NCI-H1417 treated with DMSO at 0.1 percent for 48 hours (cell line): ENCODE data around the gene IGLL5.
"Not testable (repeated sequence)": the region's sequence is repeated elsewhere in the genome, so short reads cannot be mapped to it uniquely, and the experiment has no call there.

ENCODE experiments used
- DNase-seq: peaks from one replicate; lab custom pipeline; 2025; lab: John Stamatoyannopoulos, UW

The IGLL5 gene

DNA sequence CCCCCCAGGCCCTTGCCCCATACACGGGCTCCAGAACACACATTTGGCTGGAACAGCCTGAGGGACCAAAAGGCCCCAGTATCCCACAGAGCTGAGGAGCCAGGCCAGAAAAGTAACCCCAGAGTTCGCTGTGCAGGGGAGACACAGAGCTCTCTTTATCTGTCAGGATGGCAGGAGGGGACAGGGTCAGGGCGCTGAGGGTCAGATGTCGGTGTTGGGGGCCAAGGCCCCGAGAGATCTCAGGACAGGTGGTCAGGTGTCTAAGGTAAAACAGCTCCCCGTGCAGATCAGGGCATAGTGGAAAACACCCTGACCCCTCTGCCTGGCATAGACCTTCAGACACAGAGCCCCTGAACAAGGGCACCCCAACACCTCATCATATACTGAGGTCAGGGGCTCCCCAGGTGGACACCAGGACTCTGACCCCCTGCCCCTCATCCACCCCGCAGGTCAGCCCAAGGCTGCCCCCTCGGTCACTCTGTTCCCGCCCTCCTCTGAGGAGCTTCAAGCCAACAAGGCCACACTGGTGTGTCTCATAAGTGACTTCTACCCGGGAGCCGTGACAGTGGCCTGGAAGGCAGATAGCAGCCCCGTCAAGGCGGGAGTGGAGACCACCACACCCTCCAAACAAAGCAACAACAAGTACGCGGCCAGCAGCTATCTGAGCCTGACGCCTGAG is 13.1 kb downstream of the IGLL5 start:
- not testable (repeated sequence) for DNase-seq

GRCh38 chr22:22901578-22902218 is 14.1 kb downstream of the IGLL5 start:
- DNase-seq = no peak

- no peak for DNase-seq
Measured at GRCh38 chr22:22902247-22903001, 14.8 kb downstream of the IGLL5 start.

GRCh38 chr22:22903355-22903777 is 15.8 kb downstream of the IGLL5 start:
- DNase-seq = no peak

GRCh38 chr22:22903781-22904192 is 16.2 kb downstream of the IGLL5 start:
- DNase-seq = not testable (repeated sequence)

- not testable (repeated sequence) for DNase-seq
Measured at GRCh38 chr22:22904736-22905135, 17.1 kb downstream of the IGLL5 start.

DNA sequence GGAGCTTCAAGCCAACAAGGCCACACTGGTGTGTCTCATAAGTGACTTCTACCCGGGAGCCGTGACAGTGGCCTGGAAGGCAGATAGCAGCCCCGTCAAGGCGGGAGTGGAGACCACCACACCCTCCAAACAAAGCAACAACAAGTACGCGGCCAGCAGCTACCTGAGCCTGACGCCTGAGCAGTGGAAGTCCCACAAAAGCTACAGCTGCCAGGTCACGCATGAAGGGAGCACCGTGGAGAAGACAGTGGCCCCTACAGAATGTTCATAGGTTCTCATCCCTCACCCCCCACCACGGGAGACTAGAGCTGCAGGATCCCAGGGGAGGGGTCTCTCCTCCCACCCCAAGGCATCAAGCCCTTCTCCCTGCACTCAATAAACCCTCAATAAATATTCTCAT is 18.8 kb downstream of the IGLL5 start:
- DNase-seq = not testable (repeated sequence)

- no peak for DNase-seq
Measured at GRCh38 chr22:22906907-22907550, 19.4 kb downstream of the IGLL5 start.

GRCh38 chr22:22907551-22908494 is 20.2 kb downstream of the IGLL5 start:
- DNase-seq = no peak

DNA sequence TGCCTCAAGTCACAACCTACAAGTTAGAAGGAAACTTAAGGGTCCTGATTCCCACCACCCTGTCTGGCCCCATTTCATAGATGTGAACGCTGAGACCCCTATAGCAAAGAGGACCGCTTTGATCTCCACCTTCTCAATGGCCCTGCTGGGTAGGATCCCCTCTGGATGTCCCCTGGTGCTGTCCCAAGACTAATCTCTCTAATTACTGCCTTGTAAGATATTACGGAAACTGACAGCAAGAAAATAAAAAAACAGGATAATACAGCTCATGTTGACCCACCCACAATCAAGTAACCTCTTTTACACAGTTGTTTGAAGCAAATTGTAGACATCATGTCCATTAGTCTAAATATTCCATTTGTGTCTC is 20.9 kb downstream of the IGLL5 start:
- no peak for DNase-seq

DNA sequence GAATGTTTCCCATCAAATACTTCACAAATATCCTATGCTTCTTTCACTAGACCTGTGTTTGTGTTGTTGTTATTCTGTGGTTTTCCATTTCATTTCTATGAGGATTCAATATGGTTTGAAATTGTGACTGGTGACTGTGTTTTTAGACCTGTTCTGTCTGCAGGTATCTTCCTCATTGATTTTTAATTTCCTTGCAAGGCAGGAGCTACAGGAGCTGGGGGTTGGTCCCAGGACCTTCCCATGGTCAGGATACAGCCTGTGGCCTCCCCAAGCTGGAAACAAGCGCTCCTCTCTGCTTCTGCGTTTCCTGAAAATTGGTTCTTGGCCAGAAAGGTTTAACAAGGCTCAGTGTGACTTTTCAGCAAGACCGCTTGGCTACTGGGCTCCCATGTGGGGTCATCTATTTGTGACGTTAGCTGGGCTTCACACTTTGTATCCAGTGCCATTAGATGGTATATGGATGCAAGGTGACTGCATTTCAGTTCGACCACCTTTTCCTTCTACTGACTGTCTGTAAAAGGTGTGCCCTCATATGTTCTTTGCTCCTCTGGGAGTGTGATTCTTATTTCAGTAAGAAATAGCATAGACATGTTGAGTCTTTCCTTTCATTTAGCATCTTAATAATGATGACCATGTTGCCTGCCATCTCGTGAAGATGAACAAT is 21.5 kb downstream of the IGLL5 start:
- no peak for DNase-seq

- DNase-seq = no peak
Measured at GRCh38 chr22:22909605-22910271, 22.1 kb downstream of the IGLL5 start.

GRCh38 chr22:22910272-22911240 is 22.9 kb downstream of the IGLL5 start:
- DNase-seq = no peak

DNA sequence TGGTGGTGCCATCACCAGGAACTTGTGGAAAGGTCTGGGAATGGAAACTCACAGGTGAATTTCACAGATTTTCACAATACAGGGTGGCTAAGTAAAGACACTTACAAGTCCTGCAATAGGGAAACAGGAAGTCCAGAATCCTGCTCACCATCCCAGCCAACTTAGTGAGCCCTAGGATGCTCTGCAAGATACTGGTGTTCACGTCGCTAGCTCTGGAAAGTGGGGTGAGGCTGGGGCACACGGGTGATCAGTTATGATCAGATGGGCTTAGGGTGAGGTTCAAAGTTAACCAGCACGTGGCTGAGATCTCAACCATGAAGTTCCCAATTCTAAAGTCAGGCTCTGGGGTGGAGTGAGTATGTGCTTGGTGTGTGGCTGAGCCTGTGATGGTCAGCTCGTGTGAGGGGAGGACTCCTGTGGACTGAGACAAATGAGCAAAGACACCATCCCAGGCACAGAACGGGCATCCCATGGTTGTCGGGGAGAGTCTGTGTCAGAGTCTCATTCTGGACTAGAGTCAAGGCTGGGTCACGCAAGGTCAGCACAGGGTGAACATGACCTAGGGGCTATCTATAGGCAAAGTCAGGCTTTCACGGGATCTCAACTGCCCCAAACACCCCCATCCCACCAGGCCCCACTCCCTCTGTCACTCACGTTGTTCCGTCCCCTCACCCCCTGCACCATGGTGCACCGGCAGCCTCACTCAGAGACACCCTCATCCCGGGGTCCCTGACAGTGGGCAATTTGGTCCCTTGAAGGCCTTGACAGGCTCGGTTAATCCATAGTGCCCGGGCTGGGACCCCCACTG is 23.9 kb downstream of the IGLL5 start:
- DNase-seq = no peak

DNA sequence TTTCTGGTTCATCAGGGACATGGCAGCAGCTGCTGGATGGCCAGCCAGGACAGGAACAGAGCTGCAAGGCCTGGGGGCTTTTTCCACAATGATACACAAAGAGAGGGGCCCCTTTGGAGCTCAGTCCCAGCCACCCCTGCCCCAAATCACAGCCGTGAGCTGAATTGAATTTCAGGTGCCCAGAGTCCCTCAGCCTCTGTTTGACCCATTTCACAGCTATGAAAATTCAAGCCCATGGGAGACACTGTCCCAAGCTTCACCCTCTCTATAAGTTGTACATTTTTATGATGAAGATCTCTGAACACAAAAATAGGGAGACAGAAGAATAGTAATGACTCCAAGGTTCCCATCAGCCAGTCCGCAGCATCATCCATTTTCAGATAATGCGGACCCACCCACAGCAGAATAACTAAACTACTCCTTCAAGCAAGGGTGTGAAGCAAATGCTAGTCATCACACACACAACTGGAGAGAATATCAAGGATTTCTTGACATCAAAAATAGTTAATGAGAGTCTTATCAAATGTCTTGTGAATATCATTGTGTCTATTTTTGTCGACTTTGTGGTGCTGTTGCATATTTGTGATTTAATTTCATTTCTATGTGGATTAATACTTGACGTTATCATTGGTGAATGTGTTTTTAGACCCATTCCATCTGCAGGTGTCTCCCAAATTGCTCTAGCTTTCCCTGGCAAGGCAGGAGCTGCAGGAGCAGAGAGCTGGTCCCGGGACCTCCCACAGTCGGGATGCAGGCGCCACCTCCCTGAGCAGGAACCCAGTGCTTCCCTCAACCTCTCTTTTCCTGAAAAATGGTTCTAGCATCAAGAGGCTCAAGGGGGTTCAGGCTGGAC is 24.7 kb downstream of the IGLL5 start:
- DNase-seq = no peak

- DNase-seq = no peak
Measured at GRCh38 chr22:22912988-22913253, 25.3 kb downstream of the IGLL5 start.

DNA sequence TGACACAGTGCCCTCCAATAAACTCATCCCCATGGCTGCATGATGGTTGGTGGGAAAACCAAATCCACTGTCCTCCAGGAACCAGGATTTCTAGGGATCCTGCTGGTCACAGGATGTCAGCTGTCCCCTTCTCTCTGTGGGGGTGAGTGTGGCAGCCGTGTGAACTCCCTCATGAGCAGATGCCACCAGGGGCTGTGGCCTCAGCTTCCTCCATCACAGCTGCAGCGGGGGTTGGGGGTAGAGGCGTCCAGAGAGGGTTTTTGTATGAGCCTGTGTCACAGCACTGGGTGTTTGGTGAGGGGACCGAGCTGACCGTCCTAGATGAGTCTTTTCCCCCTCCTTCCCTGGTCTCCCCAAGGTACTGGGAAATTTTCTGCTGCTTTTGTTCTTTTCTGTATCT is 26.4 kb downstream of the IGLL5 start:
- DNase-seq = no peak
